Keratinocyte (primary cell): Measurements from ENCODE around the gene RPTN. TPM values are rescaled to one million over a fixed set of nuclear protein-coding genes. Genes with fewer than 3 reads are reported as not detected.

Experiments
- DNase-seq: peaks from one replicate; pipeline ENCODE4 v3.0.0-alpha.2; 2011; ENCODE audit warnings: low read depth, missing footprints, low spot score
- FAIRE-seq: peaks from 2 replicates; lab custom pipeline; 2011; peaks lifted over from hg19 to GRCh38; lab: Jason Lieb, UNC
- H2AFZ ChIP-seq: 2 replicates; pipeline ENCODE4 v1.6.0; 2012; ENCODE audit warnings: low read length, control low read depth, inconsistent platforms; ENCODE audit not compliant: control insufficient read depth
- H3K27ac ChIP-seq: 2 replicates; pipeline ENCODE4 v1.5.1; 2011; ENCODE audit warnings: low read length; ENCODE audit not compliant: control insufficient read depth, insufficient read depth
- H3K27me3 ChIP-seq: 3 replicates; pipeline ENCODE4 v1.6.0; 2011; ENCODE audit warnings: low read length; ENCODE audit not compliant: control insufficient read depth, insufficient read depth; ENCODE audit errors: extremely low read depth
- H3K36me3 ChIP-seq, 2 experiments: 2 replicates in 1 of 2; 3 replicates in 1 of 2; pipeline ENCODE4 v1.5.1; 2011; ENCODE audit warnings: low read length in 2 of 2, mild to moderate bottlenecking in 1 of 2; ENCODE audit not compliant: control insufficient read depth in 2 of 2, insufficient read depth in 2 of 2; ENCODE audit errors: extremely low read depth in 1 of 2
- H3K4me1 ChIP-seq: 3 replicates; pipeline ENCODE4 v1.5.1; 2011; ENCODE audit warnings: low read length; ENCODE audit not compliant: control insufficient read depth, insufficient read depth; ENCODE audit errors: extremely low read depth
- H3K4me2 ChIP-seq: 3 replicates; pipeline ENCODE4 v1.6.0; 2011; ENCODE audit warnings: low read depth, low read length; ENCODE audit not compliant: control insufficient read depth, insufficient read depth; ENCODE audit errors: extremely low read depth
- H3K4me3 ChIP-seq, 3 experiments: fragments of 200-600 bp in 1 of 3; sonication (generic) in 1 of 3; 2 replicates in 2 of 3; 3 replicates in 1 of 3; pipeline ENCODE4 v1.5.1; 2011 to 2016; ENCODE audit warnings: low read length in 3 of 3, mild to moderate bottlenecking in 3 of 3, control low read depth in 2 of 3, inconsistent platforms in 1 of 3, low read depth in 1 of 3, mixed read lengths in 1 of 3, mixed run types in 1 of 3, moderate library complexity in 1 of 3; ENCODE audit not compliant: control insufficient read depth in 2 of 3, insufficient read depth in 2 of 3; ENCODE audit errors: extremely low read depth in 1 of 3
- H3K79me2 ChIP-seq: 2 replicates; pipeline ENCODE4 v1.6.0; 2012; ENCODE audit warnings: low read length; ENCODE audit not compliant: control insufficient read depth, insufficient read depth
- H3K9ac ChIP-seq: 3 replicates; pipeline ENCODE4 v1.6.0; 2011; ENCODE audit warnings: low read length; ENCODE audit not compliant: control insufficient read depth, insufficient read depth; ENCODE audit errors: extremely low read depth
- H3K9me1 ChIP-seq: 3 replicates; pipeline ENCODE4 v1.6.0; 2011; ENCODE audit warnings: low read length; ENCODE audit not compliant: control insufficient read depth, insufficient read depth; ENCODE audit errors: extremely low read depth
- H3K9me3 ChIP-seq: 2 replicates; pipeline ENCODE4 v1.5.1; 2012; ENCODE audit warnings: low read depth, low read length; ENCODE audit not compliant: control insufficient read depth
- H4K20me1 ChIP-seq: 3 replicates; pipeline ENCODE4 v1.6.0; 2011; ENCODE audit warnings: low read length; ENCODE audit not compliant: control insufficient read depth, insufficient read depth; ENCODE audit errors: extremely low read depth
- CTCF ChIP-seq, 3 experiments: IDR thresholded peaks in 1 of 3; conservative IDR thresholded peaks in 1 of 3; optimal IDR thresholded peaks in 1 of 3; 2 replicates in 2 of 3; 3 replicates in 1 of 3; pipeline versions ENCODE3 to v1.5.1; 2011; ENCODE audit warnings: low read length in 3 of 3, mild to moderate bottlenecking in 3 of 3, moderate library complexity in 2 of 3, control low read depth in 1 of 3, inconsistent platforms in 1 of 3; ENCODE audit not compliant: insufficient read depth in 2 of 3; ENCODE audit errors: extremely low read depth in 1 of 3
- EZH2 ChIP-seq: IDR thresholded peaks from one replicate; pipeline ENCODE4 v1.6.1; 2012; ENCODE audit warnings: inconsistent platforms, mild to moderate bottlenecking, low read length, moderate library complexity
- dilution Hi-C: fragments of 300-500 bp; cut with MboI; formaldehyde crosslinking; loops from one replicate; pipeline ENCODE4 v1.7.0; 2020; ENCODE audit warnings: low sequenced_read_pairs; ENCODE audit not compliant: extremely low pct_ligation_motif_present
- polyA plus RNA-seq, 5 experiments: library from polyadenylated mRNA; depleted of rRNA in 3 of 5; stranded (reverse) in 3 of 5; stranded (forward) in 1 of 5; unstranded in 1 of 5; fragments of >200 nt; gene quantifications; 1 replicate in 1 of 5; 2 replicates in 3 of 5; 3 replicates in 1 of 5; pipeline versions ENCODE4 v1.2.1 to v1.2.3, GENCODE V29; 2011 to 2012; ENCODE audit warnings: missing spikeins in 2 of 5, low read depth in 1 of 5, low replicate concordance in 1 of 5

Gene RPTN
- polyA plus RNA-seq, 1 donor (not counting 4 experiments of a cell fraction or from before 2014, with no cell fraction given): 0.64 TPM

- H3K4me3 ChIP-seq: no peak overlapping the region
- H3K4me1 ChIP-seq: peaks cover 38% of the 10 kb centered on the region
- FAIRE-seq: peak; percentile 65
- no peaks in the 10 kb centered on the region for H4K20me1 ChIP-seq
- DNase-seq: no peak
- peak overlapping the region; percentile 40 for H3K4me2 ChIP-seq
- no peak overlapping the region for H3K27ac ChIP-seq
- no peak overlapping the region for H3K9ac ChIP-seq
- H3K27me3 ChIP-seq: no peaks in the 10 kb centered on the region
- H3K79me2 ChIP-seq: no peaks in the 10 kb centered on the region
- H3K36me3 ChIP-seq: no peaks in the 10 kb centered on the region
- no peak for TF ChIP-seq CTCF (optimal IDR thresholded peaks at IDR 0.05 in 1 of 3, IDR thresholded peaks at IDR 0.05 in 1 of 3, conservative IDR thresholded peaks at IDR 0.05 in 1 of 3; ENCODE audit: extremely low read depth in 1 of 3, insufficient read depth in 2 of 3, low read length in 3 of 3)
- TF ChIP-seq EZH2: no peak
- H3K9me1 ChIP-seq: no peaks in the 10 kb centered on the region
- dilution Hi-C loops: no loop called here
- peak overlapping the region; percentile 92 for H2AFZ ChIP-seq
- no peaks in the 10 kb centered on the region for H3K9me3 ChIP-seq
These were observed 20.5 kb upstream of the RPTN start for GRCh38 chr1:152179566-152179965.

- no peaks in the 10 kb centered on the region for H3K36me3 ChIP-seq
- H3K4me3 ChIP-seq: no peak overlapping the region
- H4K20me1 ChIP-seq: no peaks in the 10 kb centered on the region
- peaks cover 24% of the 10 kb centered on the region for H3K4me1 ChIP-seq
- no peak overlapping the region for H3K9ac ChIP-seq
- H3K9me1 ChIP-seq: no peaks in the 10 kb centered on the region
- DNase-seq (no peak), FAIRE-seq (no peak)
- no peak overlapping the region for H2AFZ ChIP-seq
- no peaks in the 10 kb centered on the region for H3K79me2 ChIP-seq
- dilution Hi-C loops: no loop called here
- no peak for TF ChIP-seq EZH2
- TF ChIP-seq CTCF (optimal IDR thresholded peaks at IDR 0.05 in 1 of 3, IDR thresholded peaks at IDR 0.05 in 1 of 3, conservative IDR thresholded peaks at IDR 0.05 in 1 of 3; ENCODE audit: extremely low read depth in 1 of 3, insufficient read depth in 2 of 3, low read length in 3 of 3): no peak
- no peak overlapping the region for H3K4me2 ChIP-seq
- H3K9me3 ChIP-seq: no peaks in the 10 kb centered on the region
- H3K27ac ChIP-seq: no peak overlapping the region
- no peaks in the 10 kb centered on the region for H3K27me3 ChIP-seq
These were observed 11.4 kb upstream of the RPTN start for GRCh38 chr1:152170287-152170905.
